Coronary artery (tissue), 2 donors: ENCODE data around the gene ILK.

ENCODE experiments used
- DNase-seq: peaks from one replicate; pipeline ENCODE4 v3.0.0-alpha.2; 2017; ENCODE audit warnings: low spot score
- H3K27ac ChIP-seq, 2 donors: fragments of 200-600 bp; sonication (generic); one replicate each; pipeline ENCODE4 v1.5.1; 2016 to 2019
- H3K4me3 ChIP-seq: fragments of 200-600 bp; sonication (generic); 2 replicates; pipeline ENCODE4 v1.5.1; 2016; ENCODE audit warnings: mild to moderate bottlenecking, moderate library complexity
- CTCF ChIP-seq: fragments of 200-600 bp; sonication (generic); IDR thresholded peaks from one replicate; pipeline ENCODE4 v1.5.1; 2019; ENCODE audit warnings: antibody characterized with exemption

ILK gene

DNA sequence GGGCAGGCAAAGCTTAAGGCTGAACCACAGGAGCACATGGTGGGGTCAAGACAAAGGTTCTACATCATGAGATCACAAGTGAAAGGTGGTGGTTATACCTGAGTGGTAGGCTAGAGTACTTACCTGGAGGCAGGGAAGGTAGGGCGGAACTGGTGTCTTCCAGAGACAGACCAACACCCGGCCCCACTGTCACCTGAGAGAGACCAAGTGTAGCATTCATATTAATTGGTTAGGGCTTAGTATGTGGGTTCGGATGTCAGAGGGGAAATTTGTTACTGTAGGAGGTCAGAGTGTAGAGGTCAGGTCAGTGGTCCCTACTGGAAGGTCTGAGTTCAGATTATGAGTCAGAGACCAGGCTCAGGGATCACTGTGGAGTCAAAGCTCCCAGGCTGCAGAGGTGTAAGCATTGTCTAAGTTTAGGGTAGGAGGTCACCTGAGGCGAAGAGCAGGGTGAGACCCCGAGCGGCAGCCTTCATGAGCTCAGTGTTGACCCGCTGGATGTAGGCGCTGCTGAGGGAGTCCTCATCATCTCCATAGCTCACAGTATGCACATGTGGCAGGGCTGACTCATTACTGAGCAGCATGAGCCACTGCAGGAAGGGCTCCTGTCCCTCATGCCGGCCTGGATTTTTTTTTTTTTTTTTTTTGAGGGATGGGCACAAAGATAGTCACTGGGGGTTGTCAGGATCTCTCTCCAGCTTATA, 12.5 kb downstream of the ILK start:
- H3K27ac ChIP-seq: no peak overlapping the region
- no peak overlapping the region for H3K4me3 ChIP-seq
- no peak for DNase-seq
- no peak for TF ChIP-seq CTCF

- H3K27ac ChIP-seq: no peak overlapping the region
- DNase-seq: no peak
Observed at GRCh38 chr11:6616596-6617250, 13.1 kb downstream of the ILK start.

DNA sequence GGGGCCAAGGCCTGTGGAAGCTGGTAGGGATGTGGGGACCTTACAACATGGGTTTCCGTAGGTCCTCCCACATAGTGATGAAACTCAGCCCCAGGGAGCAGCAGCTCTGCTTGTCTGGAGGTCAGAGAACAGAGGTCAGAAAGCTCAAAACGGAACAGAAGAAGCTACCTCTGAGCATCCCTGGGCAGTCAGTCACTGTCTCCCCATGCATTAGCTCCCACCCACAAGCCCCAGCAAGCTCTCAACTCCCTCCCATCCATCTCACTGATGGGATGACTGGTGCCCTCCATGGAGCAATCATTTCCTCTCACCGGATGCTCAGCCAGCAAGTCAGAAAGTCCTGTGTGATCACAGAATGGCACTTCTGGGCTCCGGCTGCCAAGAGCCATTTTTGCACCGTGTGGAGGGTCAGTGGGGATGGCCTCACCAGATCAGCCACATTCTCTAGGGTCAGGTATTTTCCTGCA, 13.8 kb downstream of the ILK start:
- TF ChIP-seq CTCF: no peak
- Histone ChIP-seq H3K4me3 (peak overlapping the region; percentile 96), H3K27ac (peak overlapping the region in 1 of 2 donors; percentile 95)
- no peak for DNase-seq

More at GRCh38 chr11:6616596-6617250, 13.1 kb downstream of the ILK start:
- no peak for TF ChIP-seq CTCF
- no peak overlapping the region for H3K4me3 ChIP-seq

- TF ChIP-seq CTCF: no peak
- Histone ChIP-seq H3K4me3 (peak overlapping the region; percentile 96), H3K27ac (peak overlapping the region; percentile 85 to 95)
- DNase-seq: no peak
Observed at GRCh38 chr11:6618117-6619003, 14.8 kb downstream of the ILK start.

DNA sequence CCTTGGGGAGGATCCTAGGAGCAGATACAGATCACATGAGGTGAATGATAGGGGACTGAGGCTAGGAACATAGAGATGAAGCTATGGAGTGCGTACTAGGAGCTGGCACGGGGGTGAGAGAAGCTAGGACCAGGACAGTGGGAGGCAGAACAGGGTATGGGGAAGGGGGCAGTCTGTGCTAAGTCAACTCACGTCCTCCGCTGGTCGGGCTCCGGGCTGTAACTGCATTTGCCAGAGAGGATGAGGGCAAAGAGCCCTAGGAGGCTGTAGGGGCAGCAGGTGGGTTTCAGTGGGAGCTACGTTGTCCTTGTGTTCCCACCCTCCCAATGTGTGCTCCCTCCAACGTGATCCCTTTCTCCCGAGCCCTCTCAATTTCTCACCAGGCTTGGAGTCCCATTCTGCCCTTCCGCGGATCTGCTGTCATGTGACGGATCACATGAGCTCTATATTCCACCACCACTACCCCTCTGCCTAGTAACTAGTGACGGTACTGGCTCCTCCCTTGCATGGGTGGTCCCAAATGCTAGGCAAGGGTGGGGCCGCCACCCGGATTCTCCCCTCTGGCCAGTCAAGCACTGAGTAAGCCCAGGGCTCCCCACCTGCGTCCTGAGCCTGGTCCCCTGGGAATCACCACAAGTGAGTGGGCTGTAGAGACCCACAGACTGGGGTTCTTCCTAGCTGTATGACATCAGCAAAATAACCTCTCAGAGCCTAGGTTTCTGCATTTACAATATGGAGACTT, 15.6 kb downstream of the ILK start, which contains the start of gene TPP1:
Gene TPP1 (minus strand): TSS at position 419 of the 742 bp plus-strand sequence. CDS start 22 bp downstream, at position 397.
- H3K4me3 ChIP-seq: peak within 1 kb of the TSS; percentile 96
- H3K27ac ChIP-seq: peak within 1 kb of the TSS; percentile 85 to 95
- TF ChIP-seq CTCF: no peak
- peak; percentile 96 for DNase-seq

DNA sequence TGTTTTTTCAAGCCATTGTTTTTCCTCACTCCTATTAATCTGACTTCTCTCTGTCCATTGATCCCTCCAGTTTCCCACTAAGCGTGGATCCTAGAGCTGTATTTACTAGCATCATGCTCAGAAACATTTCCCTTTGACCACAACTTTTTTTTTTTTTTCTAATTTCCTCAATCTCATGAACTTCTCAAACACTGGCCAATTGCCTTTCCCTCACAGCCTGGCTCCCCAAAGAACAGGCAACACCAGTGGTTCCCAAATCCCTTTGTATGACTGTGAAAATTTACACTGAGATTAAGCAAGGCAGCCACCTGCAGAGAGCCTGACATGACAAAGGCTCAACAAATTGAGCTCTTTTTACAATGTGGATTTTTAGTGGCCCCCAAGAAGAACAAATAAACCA, 17.1 kb downstream of the ILK start:
- Histone ChIP-seq H3K27ac (no peak overlapping the region), H3K4me3 (no peak overlapping the region)
- DNase-seq: no peak
- no peak for TF ChIP-seq CTCF
